NOMO-1 treated with dmso at 0.1 percent for 144 hours (cell line): Measurements from ENCODE around the gene MYCN.
"Not testable (repeated sequence)": the region's sequence is repeated elsewhere in the genome, so short reads cannot be mapped to it uniquely, and the experiment has no call there.

Experiments
- DNase-seq: peaks from one replicate; lab custom pipeline; 2025; ENCODE audit not compliant: unreplicated experiment; lab: John Stamatoyannopoulos, UW

The MYCN gene

GRCh38 chr2:15942711-15943345, 2.5 kb downstream of the MYCN start:
- no peak for DNase-seq

- DNase-seq = no peak
Observed at GRCh38 chr2:15943378-15944280, 3.3 kb downstream of the MYCN start.

GRCh38 chr2:15944325-15945017, 4.1 kb downstream of the MYCN start:
- DNase-seq = no peak

GRCh38 chr2:15945909-15946705, 5.8 kb downstream of the MYCN start:
- DNase-seq = no peak

GRCh38 chr2:15946983-15947382, 6.6 kb downstream of the MYCN start:
- DNase-seq = no peak

GRCh38 chr2:15947431-15947830, 7.1 kb downstream of the MYCN start:
- no peak for DNase-seq

- DNase-seq = no peak
Observed at GRCh38 chr2:15948704-15948957, 8.3 kb downstream of the MYCN start.

- DNase-seq = no peak
Observed at GRCh38 chr2:15949126-15949525, 8.8 kb downstream of the MYCN start.

GRCh38 chr2:15949551-15949950, 9.2 kb downstream of the MYCN start:
- DNase-seq = no peak

GRCh38 chr2:15950088-15950952, 10.0 kb downstream of the MYCN start:
- no peak for DNase-seq

- DNase-seq = not testable (repeated sequence)
Observed at GRCh38 chr2:15951936-15952335, 11.6 kb downstream of the MYCN start.

- no peak for DNase-seq
Observed at GRCh38 chr2:15952451-15953146, 12.2 kb downstream of the MYCN start.

GRCh38 chr2:15953147-15953630, 12.8 kb downstream of the MYCN start:
- DNase-seq = no peak

GRCh38 chr2:15953891-15954680, 13.7 kb downstream of the MYCN start:
- DNase-seq = no peak

- DNase-seq = no peak
Observed at GRCh38 chr2:15954761-15955160, 14.4 kb downstream of the MYCN start.

GRCh38 chr2:15955232-15955988, 15.1 kb downstream of the MYCN start:
- no peak for DNase-seq

- no peak for DNase-seq
Observed at GRCh38 chr2:15956230-15956629, 15.9 kb downstream of the MYCN start.
